Measurements from ENCODE around the gene GUCA1A.

DNA sequence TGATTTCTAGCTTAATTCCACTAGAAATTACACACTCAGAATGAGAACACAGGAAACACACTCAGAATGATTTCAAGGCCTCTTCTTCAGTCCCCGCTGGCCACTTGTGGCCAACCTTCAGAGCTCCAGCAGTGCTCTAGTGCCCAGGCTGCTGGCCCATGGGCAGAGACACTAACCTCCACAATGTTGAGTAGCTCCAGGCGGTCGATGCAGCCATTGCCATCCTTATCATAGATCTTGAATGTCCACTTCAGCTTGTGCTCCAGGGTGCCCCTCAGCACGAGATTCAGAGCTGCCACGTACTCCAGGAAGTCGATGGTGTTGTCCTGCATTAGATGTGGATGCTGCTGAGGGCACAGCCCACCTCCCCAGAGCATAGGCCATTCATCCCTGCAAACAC, 15.2 kb downstream of the GUCA1A start:
- no peak for TF ChIP-seq POLR2A (IDR thresholded peaks at IDR 0.05)
- TF ChIP-seq, protein P1, sequence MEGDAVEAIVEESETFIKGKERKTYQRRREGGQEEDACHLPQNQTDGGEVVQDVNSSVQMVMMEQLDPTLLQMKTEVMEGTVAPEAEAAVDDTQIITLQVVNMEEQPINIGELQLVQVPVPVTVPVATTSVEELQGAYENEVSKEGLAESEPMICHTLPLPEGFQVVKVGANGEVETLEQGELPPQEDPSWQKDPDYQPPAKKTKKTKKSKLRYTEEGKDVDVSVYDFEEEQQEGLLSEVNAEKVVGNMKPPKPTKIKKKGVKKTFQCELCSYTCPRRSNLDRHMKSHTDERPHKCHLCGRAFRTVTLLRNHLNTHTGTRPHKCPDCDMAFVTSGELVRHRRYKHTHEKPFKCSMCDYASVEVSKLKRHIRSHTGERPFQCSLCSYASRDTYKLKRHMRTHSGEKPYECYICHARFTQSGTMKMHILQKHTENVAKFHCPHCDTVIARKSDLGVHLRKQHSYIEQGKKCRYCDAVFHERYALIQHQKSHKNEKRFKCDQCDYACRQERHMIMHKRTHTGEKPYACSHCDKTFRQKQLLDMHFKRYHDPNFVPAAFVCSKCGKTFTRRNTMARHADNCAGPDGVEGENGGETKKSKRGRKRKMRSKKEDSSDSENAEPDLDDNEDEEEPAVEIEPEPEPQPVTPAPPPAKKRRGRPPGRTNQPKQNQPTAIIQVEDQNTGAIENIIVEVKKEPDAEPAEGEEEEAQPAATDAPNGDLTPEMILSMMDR (IDR thresholded peaks at IDR 0.05): no peak
- TF ChIP-seq EP300 (IDR thresholded peaks at IDR 0.05): no peak

All from upper lobe of left lung (tissue), 4 donors.